H9 (cell line): ENCODE data around the gene TNIP1. TPM values are rescaled to one million over a fixed set of nuclear protein-coding genes. Genes with fewer than 3 reads are reported as not detected.

ENCODE experiments used
- DNase-seq: peaks from one replicate; pipeline ENCODE4 v3.0.0-alpha.2; 2017
- H2AFZ ChIP-seq: one replicate; pipeline ENCODE4 v1.6.1; 2013; ENCODE audit warnings: mild to moderate bottlenecking, low read length, control low read depth, moderate library complexity
- H2AK5ac ChIP-seq: 2 replicates; pipeline ENCODE4 v1.6.1; 2013; ENCODE audit warnings: low read length, control low read depth, mixed read lengths; ENCODE audit not compliant: insufficient read length
- H2BK120ac ChIP-seq: one replicate; pipeline ENCODE4 v1.6.1; 2013; ENCODE audit warnings: low read depth, mild to moderate bottlenecking, low read length, control low read depth, inconsistent platforms; ENCODE audit not compliant: poor library complexity, severe bottlenecking
- H2BK12ac ChIP-seq: 2 replicates; pipeline ENCODE4 v1.6.1; 2013; ENCODE audit warnings: low read length, control low read depth, mixed read lengths, low read depth; ENCODE audit not compliant: insufficient read length
- H2BK15ac ChIP-seq: 2 replicates; pipeline ENCODE4 v1.6.1; 2013; ENCODE audit warnings: low read depth, low read length, control low read depth
- H2BK20ac ChIP-seq: one replicate; pipeline ENCODE4 v1.6.1; 2013; ENCODE audit warnings: low read depth, mild to moderate bottlenecking, low read length, control low read depth, inconsistent platforms; ENCODE audit not compliant: poor library complexity, severe bottlenecking
- H2BK5ac ChIP-seq: 2 replicates; pipeline ENCODE4 v1.6.1; 2013; ENCODE audit warnings: low read length, control low read depth, mixed read lengths; ENCODE audit not compliant: insufficient read length
- H3K14ac ChIP-seq: 2 replicates; pipeline ENCODE4 v1.6.1; 2013; ENCODE audit warnings: low read length, control low read depth; ENCODE audit not compliant: insufficient read depth
- H3K18ac ChIP-seq: 2 replicates; pipeline ENCODE4 v1.6.1; 2013; ENCODE audit warnings: low read depth, mild to moderate bottlenecking, mixed read lengths, low read length, control low read depth; ENCODE audit not compliant: insufficient read length
- H3K23ac ChIP-seq: 2 replicates; pipeline ENCODE4 v1.6.1; 2013; ENCODE audit warnings: low read length, control low read depth, mixed read lengths, low read depth; ENCODE audit not compliant: insufficient read length
- H3K23me2 ChIP-seq: 2 replicates; pipeline ENCODE4 v1.6.1; 2013; ENCODE audit warnings: low read depth, mild to moderate bottlenecking, mixed read lengths, low read length, control low read depth; ENCODE audit not compliant: insufficient read length, poor library complexity, severe bottlenecking
- H3K27ac ChIP-seq: 2 replicates; pipeline ENCODE4 v1.5.1; 2013; ENCODE audit warnings: low read length, control low read depth, mixed read lengths, low read depth; ENCODE audit not compliant: insufficient read length
- H3K27me3 ChIP-seq: 2 replicates; pipeline ENCODE4 v1.6.1; 2013; ENCODE audit warnings: low read length, control low read depth, inconsistent platforms; ENCODE audit not compliant: insufficient read depth
- H3K4ac ChIP-seq: 2 replicates; pipeline ENCODE4 v1.6.1; 2013; ENCODE audit warnings: low read depth, mild to moderate bottlenecking, control low read depth, inconsistent platforms, low read length, moderate library complexity
- H3K4me1 ChIP-seq: 2 replicates; pipeline ENCODE4 v1.6.1; 2013; ENCODE audit warnings: low read length, control low read depth, inconsistent platforms; ENCODE audit not compliant: insufficient read depth
- H3K4me2 ChIP-seq: 2 replicates; pipeline ENCODE4 v1.6.1; 2013; ENCODE audit warnings: low read length, control low read depth, mixed read lengths; ENCODE audit not compliant: insufficient read length, insufficient read depth
- H3K56ac ChIP-seq: 2 replicates; pipeline ENCODE4 v1.6.1; 2013; ENCODE audit warnings: low read depth, mild to moderate bottlenecking, mixed read lengths, low read length, control low read depth; ENCODE audit not compliant: insufficient read length
- H3K79me1 ChIP-seq: 2 replicates; pipeline ENCODE4 v1.6.1; 2013; ENCODE audit warnings: low read depth, mild to moderate bottlenecking, moderate library complexity, low read length, control low read depth, inconsistent platforms; ENCODE audit not compliant: insufficient read depth, poor library complexity, severe bottlenecking
- H3K79me2 ChIP-seq: 2 replicates; pipeline ENCODE4 v1.6.1; 2013; ENCODE audit warnings: low read length, control low read depth, inconsistent platforms; ENCODE audit not compliant: insufficient read depth
- H3K9ac ChIP-seq: 2 replicates; pipeline ENCODE4 v1.6.1; 2013; ENCODE audit warnings: low read length, control low read depth, mixed read lengths; ENCODE audit not compliant: insufficient read length; ENCODE audit errors: extremely low read depth
- H3K9me3 ChIP-seq: one replicate; pipeline ENCODE4 v1.6.1; 2013; ENCODE audit warnings: low read depth, low read length, inconsistent platforms; ENCODE audit not compliant: control insufficient read depth
- H3T11ph ChIP-seq: one replicate; pipeline ENCODE4 v1.6.1; 2013; ENCODE audit warnings: mild to moderate bottlenecking, low read length, control low read depth, inconsistent platforms
- H4K20me1 ChIP-seq: one replicate; pipeline ENCODE4 v1.6.1; 2013; ENCODE audit not compliant: control insufficient read depth, insufficient read length, insufficient read depth
- H4K5ac ChIP-seq: 2 replicates; pipeline ENCODE4 v1.6.1; 2013; ENCODE audit warnings: low read depth, mild to moderate bottlenecking, mixed read lengths, low read length, control low read depth; ENCODE audit not compliant: insufficient read length
- H4K8ac ChIP-seq: replicated peaks from 2 replicates; pipeline ENCODE4 v1.6.1; 2013; ENCODE audit warnings: low read length, control low read depth, mixed read lengths, low read depth; ENCODE audit not compliant: insufficient read length
- H4K91ac ChIP-seq: 2 replicates; pipeline ENCODE4 v1.6.1; 2013; ENCODE audit warnings: low read depth, mild to moderate bottlenecking, moderate library complexity, mixed read lengths, low read length, control low read depth; ENCODE audit not compliant: insufficient read length
- H3K27ac Mint-ChIP-seq, 3 experiments: 2 replicates in 2 of 3; 3 replicates in 1 of 3; pipeline ENCODE4 v1.8.0; 2020 to 2021; ENCODE audit warnings: mixed read lengths in 3 of 3, mild to moderate bottlenecking in 1 of 3, moderate library complexity in 1 of 3
- H3K27me3 Mint-ChIP-seq: 2 replicates; pipeline ENCODE4 v1.8.0; 2021; ENCODE audit warnings: low read depth, mild to moderate bottlenecking, moderate library complexity, mixed read lengths
- H3K36me3 Mint-ChIP-seq, 3 experiments: 2 replicates in 2 of 3; 3 replicates in 1 of 3; pipeline ENCODE4 v1.8.0; 2020 to 2021; ENCODE audit warnings: low read depth in 3 of 3, mixed read lengths in 3 of 3; ENCODE audit not compliant: insufficient read depth in 1 of 3
- H3K4me1 Mint-ChIP-seq, 2 experiments: 2 replicates each; pipeline ENCODE4 v1.8.0; 2020; ENCODE audit warnings: mixed read lengths in 2 of 2
- H3K4me3 Mint-ChIP-seq, 2 experiments: 2 replicates in 1 of 2; 3 replicates in 1 of 2; pipeline ENCODE4 v1.8.0; 2020 to 2021; ENCODE audit warnings: mild to moderate bottlenecking in 2 of 2, mixed read lengths in 2 of 2, moderate library complexity in 1 of 2
- H3K9me3 Mint-ChIP-seq, 2 experiments: 2 replicates in 1 of 2; 3 replicates in 1 of 2; pipeline ENCODE4 v1.8.0; 2020; ENCODE audit warnings: mild to moderate bottlenecking in 2 of 2, mixed read lengths in 2 of 2, moderate library complexity in 1 of 2
- WGBS: extraction: QIAGEN DNeasy Blood & Tissue Kit; methylation state at CpG from one replicate; pipeline ENCODE4 v1.1.7; 2013; ENCODE audit warnings: missing lambda C conversion rate, low lambda C conversion rate, mixed read lengths; ENCODE audit not compliant: insufficient read length; ENCODE audit errors: extremely low coverage; 5-methylcytosine and 5-hydroxymethylcytosine counted together
- total RNA-seq: library from RNA; stranded (reverse); gene quantifications from 2 replicates; pipeline ENCODE4 v1.2.1, GENCODE V29; 2021
- TF ChIP-seq, protein P1 (sequence below): fragments of 200-600 bp; sonication (generic); conservative IDR thresholded peaks from 3 replicates; pipeline ENCODE4 v1.8.0; 2021; ENCODE audit warnings: antibody characterized with exemption, mild to moderate bottlenecking

TNIP1 gene
- total RNA-seq, 1 experiment from 2014 or later, result 40.8 TPM

DNA sequence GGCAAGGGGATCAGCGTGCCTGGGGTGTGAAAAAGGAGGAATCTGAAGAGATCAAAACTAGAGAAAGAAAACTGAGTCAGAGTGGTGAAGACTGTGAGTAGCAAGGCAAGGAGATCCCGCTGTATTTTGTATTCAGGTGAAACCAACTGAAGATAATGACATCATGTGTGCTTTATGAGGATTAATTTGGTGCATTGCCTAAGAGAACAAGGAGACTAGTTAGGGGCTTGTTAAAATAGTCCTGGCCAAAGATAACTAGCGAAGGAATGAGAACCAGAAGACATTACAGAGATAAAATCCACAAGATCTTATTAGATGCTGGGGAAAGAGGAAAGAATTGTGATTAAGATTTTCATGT lies 77.4 kb downstream of the TNIP1 start:
- no peak overlapping the region for H3K4me3 Mint-ChIP-seq
- H3K56ac ChIP-seq, result no peak overlapping the region
- no peak overlapping the region for H3K14ac ChIP-seq
- TF ChIP-seq, protein P1, sequence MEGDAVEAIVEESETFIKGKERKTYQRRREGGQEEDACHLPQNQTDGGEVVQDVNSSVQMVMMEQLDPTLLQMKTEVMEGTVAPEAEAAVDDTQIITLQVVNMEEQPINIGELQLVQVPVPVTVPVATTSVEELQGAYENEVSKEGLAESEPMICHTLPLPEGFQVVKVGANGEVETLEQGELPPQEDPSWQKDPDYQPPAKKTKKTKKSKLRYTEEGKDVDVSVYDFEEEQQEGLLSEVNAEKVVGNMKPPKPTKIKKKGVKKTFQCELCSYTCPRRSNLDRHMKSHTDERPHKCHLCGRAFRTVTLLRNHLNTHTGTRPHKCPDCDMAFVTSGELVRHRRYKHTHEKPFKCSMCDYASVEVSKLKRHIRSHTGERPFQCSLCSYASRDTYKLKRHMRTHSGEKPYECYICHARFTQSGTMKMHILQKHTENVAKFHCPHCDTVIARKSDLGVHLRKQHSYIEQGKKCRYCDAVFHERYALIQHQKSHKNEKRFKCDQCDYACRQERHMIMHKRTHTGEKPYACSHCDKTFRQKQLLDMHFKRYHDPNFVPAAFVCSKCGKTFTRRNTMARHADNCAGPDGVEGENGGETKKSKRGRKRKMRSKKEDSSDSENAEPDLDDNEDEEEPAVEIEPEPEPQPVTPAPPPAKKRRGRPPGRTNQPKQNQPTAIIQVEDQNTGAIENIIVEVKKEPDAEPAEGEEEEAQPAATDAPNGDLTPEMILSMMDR, result no peak
- no peak overlapping the region for H4K8ac ChIP-seq
- H3K23ac ChIP-seq, result no peak overlapping the region
- H3K27me3 ChIP-seq, result no peaks in the 10 kb centered on the region
- H3K36me3 Mint-ChIP-seq, result no peaks in the 10 kb centered on the region; a peak in 1 of 7 replicates
- H4K20me1 ChIP-seq, result no peaks in the 10 kb centered on the region
- H2AK5ac ChIP-seq, result no peak overlapping the region
- no peak overlapping the region for H2BK5ac ChIP-seq
- no peak overlapping the region for H3T11ph ChIP-seq
- H2BK12ac ChIP-seq, result no peak overlapping the region
- no peaks in the 10 kb centered on the region for H3K23me2 ChIP-seq
- no peak overlapping the region for H4K91ac ChIP-seq
- no peak for DNase-seq
- H3K18ac ChIP-seq, result no peak overlapping the region
- H3K4ac ChIP-seq, result no peak overlapping the region
- no peak overlapping the region for H3K27ac ChIP-seq
- H3K27ac Mint-ChIP-seq, result no peak overlapping the region
- no peak overlapping the region for H2BK120ac ChIP-seq
- H3K79me2 ChIP-seq, result no peaks in the 10 kb centered on the region
- H3K27me3 Mint-ChIP-seq, result peaks cover 3% of the 10 kb centered on the region
- H3K9me3 Mint-ChIP-seq, result no peaks in the 10 kb centered on the region
- no peak overlapping the region for H2BK20ac ChIP-seq
- no peak overlapping the region for H3K4me2 ChIP-seq
- no peak overlapping the region for H4K5ac ChIP-seq
- no peak overlapping the region for H3K9ac ChIP-seq
- WGBS, result no CpG with 5 or more reads among the region's 3 CpGs
- no peak overlapping the region for H2AFZ ChIP-seq
- peaks cover 7 to 8% of the 10 kb centered on the region in 2 experiments for H3K4me1 Mint-ChIP-seq
- H3K9me3 ChIP-seq, result no peaks in the 10 kb centered on the region
- H2BK15ac ChIP-seq, result no peak overlapping the region
- H3K4me1 ChIP-seq, result no peaks in the 10 kb centered on the region
- H3K79me1 ChIP-seq, result no peaks in the 10 kb centered on the region
